Hepatocyte (in vitro differentiated cells): ENCODE data around the gene PRR29. TPM values are rescaled to one million over a fixed set of nuclear protein-coding genes. Genes with fewer than 3 reads are reported as not detected.

ENCODE experiments used
- DNase-seq: peaks from one replicate; pipeline ENCODE4 v3.0.0-alpha.2; 2016; ENCODE audit warnings: low spot score
- H2AFZ ChIP-seq: fragments of 200-600 bp; sonication (generic); 2 replicates; pipeline ENCODE4 v1.6.0; 2016; ENCODE audit warnings: antibody characterized with exemption, mild to moderate bottlenecking
- H3K27ac ChIP-seq: fragments of 200-600 bp; sonication (generic); 2 replicates; pipeline ENCODE4 v1.5.1; 2016; ENCODE audit warnings: mild to moderate bottlenecking
- H3K27me3 ChIP-seq: fragments of 200-600 bp; sonication (generic); 2 replicates; pipeline ENCODE4 v1.6.1; 2016
- H3K36me3 ChIP-seq: fragments of 200-600 bp; sonication (generic); replicated peaks from 2 replicates; pipeline ENCODE4 v1.5.1; 2016; ENCODE audit warnings: low read depth; ENCODE audit not compliant: insufficient read depth
- H3K4me1 ChIP-seq: fragments of 200-600 bp; sonication (generic); 2 replicates; pipeline ENCODE4 v1.5.1; 2016; ENCODE audit warnings: mild to moderate bottlenecking, moderate library complexity; ENCODE audit not compliant: insufficient read depth
- H3K4me2 ChIP-seq: fragments of 200-600 bp; sonication (generic); 2 replicates; pipeline ENCODE4 v1.6.0; 2016
- H3K4me3 ChIP-seq: fragments of 200-600 bp; sonication (generic); 2 replicates; pipeline ENCODE4 v1.5.1; 2016; ENCODE audit warnings: mild to moderate bottlenecking
- H3K79me2 ChIP-seq: fragments of 200-600 bp; sonication (generic); 2 replicates; pipeline ENCODE4 v1.6.0; 2017; ENCODE audit warnings: mild to moderate bottlenecking
- H3K9me2 ChIP-seq: fragments of 200-600 bp; sonication (generic); replicated peaks from 2 replicates; pipeline ENCODE4 v1.6.0; 2017; ENCODE audit warnings: mild to moderate bottlenecking; ENCODE audit not compliant: insufficient read depth
- H3K9me3 ChIP-seq: fragments of 200-600 bp; sonication (generic); 2 replicates; pipeline ENCODE4 v1.5.1; 2016; ENCODE audit warnings: low read depth, mild to moderate bottlenecking
- H4K20me1 ChIP-seq: fragments of 200-600 bp; sonication (generic); 2 replicates; pipeline ENCODE4 v1.6.0; 2016; ENCODE audit warnings: mild to moderate bottlenecking; ENCODE audit not compliant: insufficient read depth, poor library complexity, severe bottlenecking
- CTCF ChIP-seq: fragments of 200-600 bp; sonication (generic); IDR thresholded peaks from 2 replicates; pipeline ENCODE4 v1.5.1; 2016; ENCODE audit warnings: antibody characterized with exemption, mild to moderate bottlenecking; ENCODE audit not compliant: poor library complexity
- EZH2 ChIP-seq: fragments of 200-600 bp; sonication (generic); IDR thresholded peaks from 2 replicates; pipeline ENCODE4 v1.6.1; 2016; ENCODE audit warnings: antibody characterized with exemption, mild to moderate bottlenecking, borderline replicate concordance
- EZH2phosphoT487 ChIP-seq: fragments of 200-600 bp; sonication (generic); IDR thresholded peaks from one replicate; pipeline ENCODE4 v1.6.1; 2018; ENCODE audit warnings: antibody characterized with exemption, mild to moderate bottlenecking, low read depth, moderate library complexity; ENCODE audit not compliant: unreplicated experiment, severe bottlenecking
- WGBS: methylation state at CpG from one replicate; pipeline ENCODE4 v1.1.6; 2016; ENCODE audit warnings: low lambda C conversion rate; ENCODE audit errors: missing lambda C conversion rate; 5-methylcytosine and 5-hydroxymethylcytosine counted together
- polyA plus RNA-seq: library from polyadenylated mRNA; unstranded; fragments of >200 nt; fragmentation: Nextera tagmentation; extraction: Ambion mirVana; gene quantifications from 2 replicates; pipeline ENCODE4 v1.2.1, GENCODE V29; 2016
- total RNA-seq: library from RNA; depleted of rRNA; stranded (reverse); fragments of >200 nt; gene quantifications from 2 replicates; pipeline ENCODE4 v1.2.3, GENCODE V29; 2014

PRR29 gene
- total and polyA plus RNA-seq, 2 experiments from 2014 or later: 0.13 to 1.4 TPM

- no peaks in the 10 kb centered on the region for H3K9me3 ChIP-seq
- no peaks in the 10 kb centered on the region for H3K36me3 ChIP-seq
- H3K79me2 ChIP-seq: no peaks in the 10 kb centered on the region
- no peaks in the 10 kb centered on the region for H3K4me1 ChIP-seq
- H3K27ac ChIP-seq: no peak overlapping the region
- H2AFZ ChIP-seq: no peak overlapping the region
- H3K4me3 ChIP-seq: no peak overlapping the region
- 98% methylated on average over 9 of the region's 9 CpGs for WGBS
- H3K9me2 ChIP-seq: no peaks in the 10 kb centered on the region
- no peaks in the 10 kb centered on the region for H4K20me1 ChIP-seq
- no peak overlapping the region for H3K4me2 ChIP-seq
- no peak for DNase-seq
- TF ChIP-seq CTCF (no peak), EZH2 (no peak), EZH2phosphoT487 (no peak)
- no peaks in the 10 kb centered on the region for H3K27me3 ChIP-seq
Measured at GRCh38 chr17:64048805-64049204, 50.7 kb downstream of the PRR29 start.

- H3K4me1 ChIP-seq: no peaks in the 10 kb centered on the region
- H3K9me2 ChIP-seq: no peaks in the 10 kb centered on the region
- 68% methylated on average over 1 of the region's 1 CpG for WGBS
- H3K9me3 ChIP-seq: no peaks in the 10 kb centered on the region
- H3K27me3 ChIP-seq: no peaks in the 10 kb centered on the region
- no peak overlapping the region for H3K4me3 ChIP-seq
- no peak overlapping the region for H2AFZ ChIP-seq
- TF ChIP-seq CTCF: no peak
- no peak for TF ChIP-seq EZH2phosphoT487
- no peak for TF ChIP-seq EZH2
- H3K27ac ChIP-seq: no peak overlapping the region
- H3K79me2 ChIP-seq: no peaks in the 10 kb centered on the region
- no peak for DNase-seq
- no peaks in the 10 kb centered on the region for H3K36me3 ChIP-seq
- no peak overlapping the region for H3K4me2 ChIP-seq
- no peaks in the 10 kb centered on the region for H4K20me1 ChIP-seq
Measured at GRCh38 chr17:64051153-64051552, 53.0 kb downstream of the PRR29 start.

GRCh38 chr17:64053101-64053500 is 55.0 kb downstream of the PRR29 start:
- Histone ChIP-seq H3K27ac (no peak overlapping the region), H2AFZ (no peak overlapping the region), H3K4me1 (no peaks in the 10 kb centered on the region), H3K4me2 (no peak overlapping the region), H3K79me2 (no peaks in the 10 kb centered on the region), H3K4me3 (no peak overlapping the region), H3K9me3 (no peaks in the 10 kb centered on the region), H4K20me1 (no peaks in the 10 kb centered on the region), H3K9me2 (no peaks in the 10 kb centered on the region), H3K27me3 (no peaks in the 10 kb centered on the region), H3K36me3 (no peaks in the 10 kb centered on the region)
- 96% methylated on average over 10 of the region's 10 CpGs for WGBS
- no peak for DNase-seq
- no peak for TF ChIP-seq EZH2phosphoT487
- no peak for TF ChIP-seq EZH2
- no peak for TF ChIP-seq CTCF

Other genes starting within 250 kb of the PRR29 start
- 79.6 and 82.7 TPM in 2 replicates for gene CCDC47, start 224.8 kb upstream of the PRR29 start, total RNA-seq
- 60.1 and 77.8 TPM in 2 replicates for gene CCDC47, start 224.8 kb upstream of the PRR29 start, polyA plus RNA-seq
- gene DDX42, start 224.2 kb upstream of the PRR29 start, total RNA-seq: 67.6 and 79.9 TPM in 2 replicates
- 31.1 and 36.4 TPM in 2 replicates for gene DDX42, start 224.2 kb upstream of the PRR29 start, polyA plus RNA-seq
- gene PSMC5, start 170.9 kb upstream of the PRR29 start, total RNA-seq: 37.3 and 46.6 TPM in 2 replicates
- 129 and 132 TPM in 2 replicates for gene PSMC5, start 170.9 kb upstream of the PRR29 start, polyA plus RNA-seq
- 27.0 and 28.5 TPM in 2 replicates for gene FTSJ3, start 170.7 kb upstream of the PRR29 start, total RNA-seq
- gene FTSJ3, start 170.7 kb upstream of the PRR29 start, polyA plus RNA-seq: 28.5 and 30.0 TPM in 2 replicates
- gene SMARCD2, start 155.7 kb upstream of the PRR29 start, total RNA-seq: 55.5 and 65.7 TPM in 2 replicates
- gene SMARCD2, start 155.7 kb upstream of the PRR29 start, polyA plus RNA-seq: 46.0 and 52.9 TPM in 2 replicates
- 1.4 and 2.8 TPM in 2 replicates for gene CSH2, start 124.7 kb upstream of the PRR29 start, total RNA-seq
- gene CSH2, start 124.7 kb upstream of the PRR29 start, polyA plus RNA-seq: 0.84 TPM in 1 of 2 replicates, not detected in the other
- not detected in 2 replicates for gene GH2, start 116.4 kb upstream of the PRR29 start, total RNA-seq
- gene GH2, start 116.4 kb upstream of the PRR29 start, polyA plus RNA-seq: 1.8 TPM in 1 of 2 replicates, not detected in the other
- gene CSH1, start 101.8 kb upstream of the PRR29 start, total RNA-seq: 0.92 and 1.1 TPM in 2 replicates
- 0.26 TPM in 1 of 2 replicates, not detected in the other for gene CSH1, start 101.8 kb upstream of the PRR29 start, polyA plus RNA-seq
- gene CSHL1, start 87.1 kb upstream of the PRR29 start, total RNA-seq: not detected in 2 replicates
- not detected in 2 replicates for gene CSHL1, start 87.1 kb upstream of the PRR29 start, polyA plus RNA-seq
- gene GH1, start 79.5 kb upstream of the PRR29 start, total RNA-seq: not detected in 2 replicates
- not detected in 2 replicates for gene GH1, start 79.5 kb upstream of the PRR29 start, polyA plus RNA-seq
- 0.57 TPM in 1 of 2 replicates, not detected in the other for gene CD79B, start 66.0 kb upstream of the PRR29 start, total RNA-seq
- gene CD79B, start 66.0 kb upstream of the PRR29 start, polyA plus RNA-seq: 1.2 TPM in 2 replicates
- under 0.01 and 0.07 TPM in 2 replicates for gene SCN4A, start 25.4 kb upstream of the PRR29 start, total RNA-seq
- gene SCN4A, start 25.4 kb upstream of the PRR29 start, polyA plus RNA-seq: not detected in 2 replicates
- gene ICAM2, start 22.3 kb downstream of the PRR29 start, total RNA-seq: 6.0 and 8.4 TPM in 2 replicates
- 2.7 and 3.4 TPM in 2 replicates for gene ICAM2, start 22.3 kb downstream of the PRR29 start, polyA plus RNA-seq
- 10.3 and 14.3 TPM in 2 replicates for gene ERN1, start 131.8 kb downstream of the PRR29 start, total RNA-seq
- gene ERN1, start 131.8 kb downstream of the PRR29 start, polyA plus RNA-seq: 16.5 and 19.4 TPM in 2 replicates